Dermis blood vessel endothelial cell (primary cell): Measurements from ENCODE around the gene TAOK1. TPM values are rescaled to one million over a fixed set of nuclear protein-coding genes. Genes with fewer than 3 reads are reported as not detected.

Experiments
- DNase-seq: peaks from one replicate; pipeline ENCODE4 v3.0.0; 2010
- total RNA-seq: library from RNA; depleted of rRNA; stranded (reverse); fragments of >200 nt; gene quantifications from 2 replicates; pipeline ENCODE4 v1.2.3, GENCODE V29; 2014

TAOK1 gene
- total RNA-seq, 1 donor from 2014 or later = 67.6 TPM

DNA sequence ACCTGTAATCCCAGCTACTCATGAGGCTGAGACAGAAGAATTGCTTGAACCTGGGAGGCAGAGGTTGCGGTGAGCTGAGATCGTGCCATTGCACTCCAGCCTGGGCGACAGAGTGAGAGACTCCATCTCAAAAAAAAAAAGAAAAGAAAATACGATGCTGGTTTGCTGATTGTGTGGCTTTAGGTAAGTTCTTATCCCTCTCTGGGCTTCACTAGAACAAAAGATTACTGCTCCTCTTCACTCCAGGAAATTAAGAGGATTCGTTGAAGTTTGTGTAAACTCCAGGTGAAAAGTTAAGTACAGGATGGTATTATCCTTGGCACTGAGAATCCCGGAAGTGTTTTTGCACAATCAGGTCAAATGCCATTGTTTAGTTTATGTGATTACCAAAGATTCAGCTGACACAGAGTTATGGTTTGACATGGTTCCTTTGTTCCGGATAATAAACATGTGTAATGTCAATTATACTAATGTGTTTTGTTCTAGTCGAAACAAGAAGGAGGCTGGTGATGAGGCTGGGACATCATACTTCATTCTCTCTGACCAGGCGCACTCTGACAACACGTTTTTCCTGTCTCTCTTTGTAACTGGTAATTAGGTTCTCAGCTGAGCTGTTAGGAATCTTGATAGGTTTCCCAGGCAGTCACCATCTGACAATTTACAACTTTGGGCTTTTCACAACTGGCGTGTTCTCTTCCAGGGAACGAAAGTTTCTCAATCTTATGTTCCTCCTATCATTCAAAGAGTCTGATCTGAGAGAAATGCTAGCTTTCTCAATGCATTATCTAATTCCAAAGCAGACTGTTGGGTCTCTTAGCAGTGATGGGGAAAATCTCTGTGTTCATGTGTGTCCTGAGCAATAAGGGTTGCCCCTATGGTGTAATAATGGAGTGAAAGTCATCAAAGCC, 10.8 kb upstream of the TAOK1 start:
- DNase-seq = peak; percentile 59

DNA sequence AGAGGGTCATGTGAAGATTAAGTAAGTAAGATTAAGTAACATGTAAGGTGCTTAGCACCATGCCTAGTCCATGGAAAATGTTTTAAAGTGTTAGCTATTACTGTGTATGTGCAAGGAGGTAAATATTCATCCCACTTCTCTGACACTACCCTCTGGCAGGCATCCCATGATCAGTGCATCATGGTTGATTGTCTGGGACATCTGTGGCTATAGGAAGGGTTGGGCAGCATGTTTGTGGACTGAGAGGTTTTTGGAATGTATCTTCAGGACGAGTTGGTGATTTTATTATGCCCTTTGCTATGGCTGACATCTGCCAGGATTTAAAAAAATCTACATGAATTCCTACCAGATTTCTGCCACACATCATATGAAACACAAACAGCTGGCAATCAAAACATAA, 6.5 kb upstream of the TAOK1 start:
- DNase-seq = no peak

DNA sequence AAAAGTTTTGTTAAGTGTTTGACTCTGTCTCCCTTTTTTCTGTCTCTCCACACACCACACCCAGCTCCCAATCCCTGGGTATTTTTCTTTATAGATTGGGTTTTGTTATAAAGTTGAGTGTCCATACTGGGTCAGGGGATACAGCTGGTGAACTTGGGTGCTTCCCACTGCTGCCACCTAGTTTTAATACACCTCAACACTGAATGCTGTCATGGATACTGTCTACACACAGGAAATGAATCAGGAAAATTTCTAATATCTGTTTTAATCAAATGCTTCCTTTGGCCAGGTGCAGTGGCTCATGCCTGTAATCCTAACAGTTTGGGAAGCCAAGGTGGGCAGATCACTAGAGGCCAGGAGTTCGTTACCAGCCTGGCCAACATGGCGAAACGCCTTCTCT, 5.3 kb upstream of the TAOK1 start:
- peak; percentile 59 for DNase-seq

DNA sequence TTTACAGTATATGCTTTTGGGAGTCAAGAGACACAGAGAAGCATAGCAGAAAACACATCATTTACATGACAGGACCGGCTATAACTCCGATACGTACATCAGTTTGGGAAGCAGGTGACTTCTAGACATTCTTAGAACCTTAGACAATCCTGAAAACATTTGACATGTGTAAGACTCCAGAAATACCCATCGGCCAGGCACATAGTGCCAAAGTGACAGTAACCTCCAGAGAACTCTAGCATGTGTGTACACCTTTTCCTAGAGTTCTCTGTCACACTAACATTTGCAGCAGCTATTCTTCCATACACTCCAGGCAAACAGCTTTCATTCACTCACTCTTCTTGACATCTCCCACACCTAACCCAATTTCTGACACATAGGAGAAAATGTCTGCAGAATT, 3.4 kb upstream of the TAOK1 start:
- DNase-seq = no peak

DNA sequence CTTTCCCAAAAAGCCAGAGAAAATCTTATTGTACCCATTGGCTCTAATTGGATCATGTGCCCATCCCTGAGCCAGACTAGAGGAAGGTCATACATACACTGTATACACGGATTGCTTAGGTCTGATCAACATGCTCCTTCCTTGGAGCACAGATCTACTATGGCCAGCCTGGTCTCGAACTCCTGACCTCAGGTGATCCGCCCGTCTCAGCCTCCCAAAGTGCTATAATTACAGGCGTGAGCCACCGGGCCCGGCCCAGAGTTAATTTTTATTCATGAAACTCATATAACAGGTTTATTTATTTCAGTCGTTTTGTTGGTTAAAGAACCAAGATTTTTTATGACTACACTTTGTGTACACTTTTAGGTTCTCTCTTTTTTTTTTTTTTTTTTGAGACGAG, 1.2 kb upstream of the TAOK1 start:
- no peak for DNase-seq

DNA sequence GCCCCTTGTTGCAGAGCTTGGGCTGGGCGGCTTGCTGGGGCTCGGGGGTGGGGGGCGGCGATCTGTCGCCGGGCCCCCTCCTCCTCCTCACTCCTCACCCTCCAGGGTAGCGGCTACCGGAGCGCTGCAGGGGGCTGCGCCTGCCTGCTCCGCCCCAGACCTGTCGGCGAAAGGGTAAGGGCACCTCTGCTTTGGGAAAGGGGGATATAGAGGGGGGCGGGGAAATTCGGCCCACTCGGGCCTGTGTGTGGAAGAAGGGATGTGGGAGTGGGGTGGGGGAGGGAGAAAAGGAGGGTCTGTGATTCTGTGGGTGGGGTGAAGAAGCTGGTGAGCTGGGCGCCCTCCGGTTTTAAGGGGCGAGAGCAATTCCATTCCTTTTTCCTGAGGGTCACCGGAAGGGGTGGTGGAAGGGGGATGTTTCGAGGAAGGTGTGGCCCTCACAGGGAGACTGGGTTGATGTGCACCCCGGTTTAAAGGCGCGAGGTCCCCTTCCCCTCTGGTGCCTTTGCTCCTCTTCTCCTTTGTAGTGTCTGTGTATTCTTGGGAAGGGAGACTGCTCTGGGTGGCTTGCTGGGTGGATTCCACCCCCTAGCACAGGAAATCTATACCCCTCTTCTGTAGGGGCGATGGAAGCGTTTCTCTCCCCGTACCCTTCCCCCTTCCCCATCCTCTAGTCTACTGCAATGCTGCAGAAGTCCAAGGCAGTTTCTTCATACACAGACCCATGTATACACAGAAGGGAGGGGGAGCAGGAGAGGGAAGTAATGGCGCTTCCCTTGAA, 878 bp downstream of the TAOK1 start:
- DNase-seq = peak; percentile 51

DNA sequence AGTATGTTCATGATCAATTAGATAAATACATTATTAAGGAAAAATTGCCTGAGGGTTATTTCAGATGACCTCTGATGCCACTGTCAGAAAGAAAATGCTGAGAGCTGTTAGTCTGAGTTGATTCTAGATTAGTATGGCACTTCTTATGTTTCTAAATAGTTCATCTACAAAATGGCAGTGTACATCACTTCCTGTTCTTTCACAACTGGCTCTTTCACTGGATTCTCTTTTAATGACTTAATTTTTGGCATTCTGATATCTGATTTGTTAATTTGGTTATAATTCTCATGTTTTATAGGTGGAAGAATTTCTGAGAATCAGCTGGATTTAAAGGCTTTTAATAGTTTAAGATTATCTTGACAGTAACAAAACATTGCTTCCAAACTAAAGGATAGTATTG, 3.3 kb downstream of the TAOK1 start:
- peak; percentile 16 for DNase-seq

DNA sequence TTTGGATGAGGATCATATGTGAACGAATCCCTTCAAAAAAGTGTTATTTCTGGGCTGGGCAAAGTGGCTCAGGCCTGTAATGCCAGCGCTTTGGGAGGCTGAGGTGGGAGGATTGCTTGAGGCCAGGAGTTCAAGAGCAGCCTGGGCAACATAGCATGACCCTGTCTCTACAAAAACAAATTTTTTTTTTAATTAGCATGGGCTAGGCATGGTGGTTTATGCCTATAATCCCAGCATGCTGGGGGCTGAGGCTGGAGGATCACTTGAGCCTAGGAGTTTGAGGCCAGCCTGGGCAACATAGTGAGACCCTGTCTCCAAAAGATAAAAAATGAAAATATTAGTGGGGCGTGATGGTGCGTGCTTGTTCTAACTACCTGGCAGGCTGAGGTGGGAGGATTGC, 4.6 kb downstream of the TAOK1 start:
- no peak for DNase-seq

DNA sequence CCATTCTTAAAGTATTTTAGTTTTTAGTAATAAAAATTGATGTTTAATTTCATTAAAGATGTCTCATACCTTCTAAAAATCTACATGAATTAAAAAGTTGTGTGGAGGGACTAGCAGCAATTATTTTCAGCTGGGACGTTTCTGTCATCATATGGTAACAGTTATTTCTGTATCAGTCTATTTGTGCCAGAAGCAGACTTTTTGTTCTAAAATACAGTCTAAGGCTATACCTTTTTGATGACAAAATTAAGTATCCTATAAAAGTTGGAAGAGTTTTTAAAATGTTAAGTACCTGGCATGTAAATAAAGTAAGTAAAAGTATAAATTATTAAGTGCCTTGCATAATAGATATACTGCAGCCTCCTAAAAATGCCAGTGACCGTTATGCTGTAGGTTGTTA, 5.9 kb downstream of the TAOK1 start:
- DNase-seq = no peak

DNA sequence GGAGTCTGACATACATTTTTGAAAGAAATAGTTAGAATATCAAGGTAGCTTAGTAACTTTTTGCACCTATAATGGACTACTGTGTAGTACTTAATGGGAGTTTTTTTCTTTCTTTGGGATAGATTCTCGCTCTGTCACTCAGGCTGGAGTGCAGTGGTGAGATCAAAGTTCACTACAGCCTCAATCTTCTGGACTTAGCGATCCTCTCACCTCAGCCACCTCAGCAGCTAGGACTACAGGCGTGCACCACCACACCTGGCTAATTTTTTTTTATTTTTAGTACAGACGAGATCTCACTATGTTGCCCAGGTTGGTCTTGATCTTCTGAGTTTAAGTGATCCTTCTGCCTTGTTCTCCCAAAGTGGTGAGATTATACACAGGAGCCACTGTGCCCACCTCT, 9.5 kb downstream of the TAOK1 start:
- no peak for DNase-seq

DNA sequence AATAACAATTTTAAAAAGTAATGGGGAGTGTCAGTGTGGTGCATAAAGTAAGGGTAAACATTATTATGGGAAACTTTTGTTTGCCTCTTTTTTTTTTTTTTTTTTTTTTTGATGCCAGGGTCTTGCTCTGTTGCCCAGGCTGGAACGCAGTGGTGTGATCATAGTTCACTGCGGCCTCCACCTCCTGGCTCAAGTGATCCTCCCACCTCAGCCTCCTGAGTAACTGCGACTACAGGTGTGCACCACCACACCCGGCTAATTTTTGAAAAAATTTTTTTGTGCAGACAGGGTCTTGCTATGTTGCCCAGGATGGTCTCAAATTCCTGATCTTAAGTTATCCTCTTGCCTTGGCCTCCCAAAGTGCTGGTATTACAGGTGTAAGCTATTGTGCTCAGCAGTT, 10.7 kb downstream of the TAOK1 start:
- DNase-seq = no peak

DNA sequence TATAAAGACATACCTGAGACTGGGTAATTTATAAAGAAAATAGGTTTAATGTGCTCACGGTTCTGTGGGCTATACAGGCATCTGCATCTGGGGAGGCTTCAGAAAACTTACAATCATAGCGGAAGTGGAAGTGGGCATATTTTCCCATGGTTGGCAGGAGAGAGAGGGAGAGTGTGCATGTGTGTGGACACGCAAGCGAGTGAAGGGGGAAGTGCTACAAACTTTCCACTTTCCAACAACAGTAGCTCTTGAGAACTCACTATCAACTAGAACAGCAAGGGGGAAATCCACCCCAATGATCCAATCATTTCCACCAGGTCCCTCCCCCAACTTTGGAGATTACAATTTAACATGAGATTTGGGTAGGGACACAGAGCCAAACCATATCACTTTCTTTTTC, 11.1 kb downstream of the TAOK1 start:
- DNase-seq = no peak

DNA sequence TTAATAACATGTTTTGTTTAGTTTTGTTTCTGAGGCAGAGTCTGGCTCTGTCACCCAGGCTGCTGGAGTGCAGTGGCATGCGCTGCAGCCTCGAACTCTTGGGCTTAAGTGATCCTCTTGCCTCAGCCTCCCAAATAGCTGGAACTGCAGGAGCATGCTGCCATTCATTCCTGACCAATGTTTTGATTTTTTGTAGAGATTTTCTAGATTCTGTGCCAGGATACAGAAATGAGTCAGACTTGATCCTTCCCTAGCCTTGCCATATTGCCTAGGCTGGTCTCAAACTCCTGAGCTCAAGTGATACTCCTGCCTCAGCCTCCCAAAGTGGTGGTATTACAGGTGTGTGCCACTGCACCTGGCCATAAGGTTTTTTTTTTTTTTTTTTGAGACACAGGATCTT, 17.7 kb downstream of the TAOK1 start:
- DNase-seq = peak; percentile 23

DNA sequence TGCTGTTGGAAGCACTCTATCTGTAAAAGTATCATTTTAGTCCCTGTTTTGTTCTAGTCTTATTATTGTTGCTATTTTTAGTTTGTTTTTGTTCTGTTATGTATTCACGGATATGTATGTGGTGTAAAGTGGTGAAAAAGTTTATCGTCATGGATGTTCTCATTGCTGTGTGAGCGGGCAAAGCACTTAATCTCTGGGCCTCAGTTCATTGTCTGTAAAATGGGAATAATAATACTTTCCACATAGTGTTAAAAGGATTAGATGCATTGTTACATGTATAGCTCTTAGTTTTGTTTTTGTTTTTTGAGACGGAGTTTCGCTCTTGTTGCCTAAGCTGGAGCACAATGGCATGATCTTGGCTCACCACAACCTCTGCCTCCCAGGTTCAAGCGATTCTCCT, 19.8 kb downstream of the TAOK1 start:
- no peak for DNase-seq

DNA sequence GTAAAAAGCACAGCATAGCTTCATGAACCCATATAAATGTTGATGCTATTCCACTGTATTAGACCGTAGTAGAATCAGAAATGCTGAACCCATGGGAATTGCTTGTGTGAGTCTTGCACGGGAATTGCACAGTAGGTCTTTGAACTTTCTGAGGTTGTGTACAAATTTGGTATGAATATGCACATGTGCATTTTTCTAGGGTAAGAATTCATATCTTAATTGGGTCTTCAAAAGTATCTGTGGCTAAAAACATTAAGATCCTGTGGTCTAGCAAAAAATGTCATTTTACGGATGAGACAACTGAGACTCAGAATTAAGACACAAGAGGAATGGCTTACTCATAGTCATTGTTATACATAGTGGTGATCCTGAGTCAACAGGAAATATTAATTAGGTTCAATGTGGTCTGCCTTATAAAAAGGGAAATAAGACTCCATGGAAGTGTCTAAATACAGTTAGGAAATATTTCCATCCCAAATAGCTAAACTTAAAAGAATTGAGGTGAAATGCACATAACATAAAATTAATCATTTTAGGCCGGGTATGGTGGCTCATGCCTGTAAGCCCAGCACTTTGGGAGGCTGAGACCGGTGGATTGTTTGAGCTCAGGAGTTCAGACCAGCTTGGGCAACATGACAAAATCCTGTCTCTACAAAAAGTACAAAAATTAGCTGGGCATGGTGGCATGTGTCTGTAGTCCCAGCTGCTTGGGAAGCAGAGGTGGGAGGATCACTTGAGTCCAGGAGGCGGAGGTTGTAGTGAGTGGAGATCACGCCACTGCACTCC, 22.8 kb downstream of the TAOK1 start:
- peak; percentile 76 for DNase-seq

DNA sequence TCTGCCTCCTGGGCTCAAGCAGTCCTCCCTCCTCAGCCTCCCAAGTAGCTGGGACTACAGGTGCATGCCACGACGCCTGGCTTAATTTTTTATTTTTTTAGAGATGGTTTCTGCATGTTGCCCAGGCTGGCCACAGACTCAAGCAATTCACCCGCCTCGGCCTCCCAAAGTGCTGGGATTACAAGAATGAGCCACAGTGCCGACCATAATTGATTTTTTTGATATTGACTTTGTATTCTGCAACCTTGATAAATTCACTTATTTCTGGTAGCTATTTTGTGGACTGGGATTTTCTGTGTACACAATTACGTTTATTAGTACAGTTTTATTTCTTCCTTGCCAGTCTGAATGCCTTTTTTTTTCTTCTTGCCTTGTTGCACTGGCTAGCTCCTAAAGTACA, 30.0 kb downstream of the TAOK1 start:
- DNase-seq = no peak

DNA sequence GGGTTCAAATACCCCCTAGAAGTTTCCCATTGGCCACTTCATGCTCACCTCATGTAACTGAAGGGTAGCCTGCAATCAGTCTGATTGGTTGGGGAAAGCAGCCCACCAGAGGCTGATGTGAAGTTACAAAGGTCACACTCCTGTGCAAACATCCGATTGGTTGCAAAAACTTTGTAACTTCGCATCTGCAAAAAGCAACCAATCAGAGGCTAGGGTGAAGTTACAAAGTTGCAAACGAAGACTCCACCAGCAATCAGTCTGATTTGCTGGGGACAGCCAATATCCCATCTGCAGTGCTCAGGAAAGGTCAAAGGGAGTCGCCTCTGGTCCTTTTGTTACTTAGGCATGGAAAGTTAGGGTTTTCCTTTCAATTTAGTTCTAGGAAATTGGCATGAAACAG, 40.1 kb downstream of the TAOK1 start:
- no peak for DNase-seq

DNA sequence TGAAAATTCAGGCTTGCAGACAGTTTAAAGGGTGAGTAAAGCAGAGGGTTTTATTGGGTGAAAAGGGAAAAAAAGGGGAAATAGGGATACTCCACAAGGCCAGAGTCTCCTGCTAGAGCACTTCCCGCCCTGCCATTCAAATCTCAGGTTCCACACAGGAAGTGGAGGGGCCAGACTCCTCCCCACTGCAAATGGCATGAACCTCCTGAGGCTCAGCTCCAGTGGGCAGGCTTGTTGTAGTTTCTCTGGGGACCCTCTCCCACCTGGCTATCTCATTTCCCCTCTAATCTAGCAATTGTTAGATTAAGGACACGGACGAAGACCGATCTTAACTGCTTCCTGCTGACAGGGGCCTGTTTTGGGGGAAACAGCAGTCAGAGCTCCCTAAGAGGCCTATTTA, 43.4 kb downstream of the TAOK1 start:
- no peak for DNase-seq

DNA sequence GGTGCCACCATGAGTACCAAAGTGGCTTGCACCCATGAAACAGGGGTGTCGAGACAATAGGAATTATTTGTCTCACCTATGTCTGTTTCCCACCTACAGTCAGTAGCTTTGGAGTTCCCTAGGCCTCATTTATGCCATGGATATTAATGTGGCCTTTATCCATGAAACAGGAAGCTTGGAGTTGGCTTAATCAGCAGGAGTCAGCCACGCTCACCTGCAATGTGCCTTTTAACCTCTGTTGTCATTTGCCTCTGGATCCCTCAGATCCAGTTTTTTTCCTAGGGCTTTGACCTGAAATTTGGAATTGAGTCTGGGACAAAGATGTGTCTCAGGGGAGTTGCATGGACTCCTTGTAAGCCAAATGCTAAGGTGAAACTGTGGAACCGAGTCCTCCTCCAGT, 44.4 kb downstream of the TAOK1 start:
- no peak for DNase-seq

DNA sequence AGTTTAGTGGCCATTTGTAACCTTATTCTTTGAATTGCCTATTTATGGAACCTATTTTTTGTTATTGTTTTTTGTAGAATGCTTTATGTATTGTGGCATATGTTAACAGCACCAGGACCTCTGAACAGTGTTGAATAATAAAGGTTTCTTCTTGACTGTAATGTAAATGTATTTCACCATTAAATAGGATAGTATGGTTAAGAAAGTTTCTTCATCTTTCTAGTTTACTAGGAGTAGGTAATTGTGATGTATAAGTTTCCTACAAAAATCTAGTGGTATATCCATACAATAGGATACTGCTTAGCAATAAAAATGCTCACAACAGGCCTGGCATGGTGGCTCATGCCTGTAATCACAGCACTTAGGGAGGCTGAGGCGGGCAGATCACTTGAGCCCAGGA, 52.3 kb downstream of the TAOK1 start:
- no peak for DNase-seq

DNA sequence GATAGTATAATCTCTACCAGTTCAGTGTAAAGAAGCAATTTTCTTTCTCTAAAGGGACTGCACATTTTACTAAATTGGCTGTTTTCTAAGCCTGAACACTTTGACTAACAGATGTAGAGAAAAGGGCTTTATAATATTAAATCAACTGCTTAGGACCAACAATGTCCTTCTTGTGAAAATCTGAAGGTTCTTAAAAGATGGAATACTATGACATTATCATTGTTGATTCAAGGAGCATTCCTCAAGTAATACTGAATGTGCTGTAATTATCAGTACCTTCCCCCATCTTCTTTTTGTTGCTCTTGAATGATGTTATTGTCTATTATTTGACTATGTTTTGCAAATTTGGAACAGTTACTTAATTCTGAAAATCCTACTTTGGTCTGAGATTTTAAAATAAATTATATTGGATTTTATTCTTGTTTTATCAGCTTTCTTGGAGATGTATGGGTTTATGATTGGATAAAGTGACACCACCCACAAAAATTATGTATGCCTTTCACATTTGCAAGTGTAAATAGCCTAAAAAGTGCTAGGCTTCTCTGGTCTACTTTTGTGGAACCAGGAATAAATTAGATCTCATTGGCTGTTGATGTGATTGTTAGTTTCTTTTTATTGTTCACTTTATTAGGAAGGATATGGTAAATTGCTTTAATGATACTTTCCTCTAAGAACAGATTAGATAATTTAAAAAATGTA, 53.0 kb downstream of the TAOK1 start:
- no peak for DNase-seq

DNA sequence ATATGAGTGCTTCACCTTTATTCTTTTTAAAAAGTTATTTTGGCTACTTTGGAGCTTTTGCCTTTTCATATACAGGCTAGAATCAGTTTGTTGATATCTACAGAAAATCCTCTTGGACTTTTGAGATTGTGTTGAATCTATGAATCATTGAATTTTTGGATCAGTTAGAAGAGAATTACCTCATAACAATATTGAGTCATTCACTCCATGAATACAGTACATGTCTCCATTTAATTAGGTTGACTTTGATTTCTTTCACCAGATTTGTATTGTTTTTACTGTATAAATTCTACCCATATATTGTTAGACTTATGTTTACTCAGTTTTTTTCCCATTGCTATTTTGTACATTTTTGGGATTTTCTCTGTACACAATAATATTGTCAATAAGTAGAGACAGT, 54.4 kb downstream of the TAOK1 start:
- DNase-seq = peak; percentile 43

DNA sequence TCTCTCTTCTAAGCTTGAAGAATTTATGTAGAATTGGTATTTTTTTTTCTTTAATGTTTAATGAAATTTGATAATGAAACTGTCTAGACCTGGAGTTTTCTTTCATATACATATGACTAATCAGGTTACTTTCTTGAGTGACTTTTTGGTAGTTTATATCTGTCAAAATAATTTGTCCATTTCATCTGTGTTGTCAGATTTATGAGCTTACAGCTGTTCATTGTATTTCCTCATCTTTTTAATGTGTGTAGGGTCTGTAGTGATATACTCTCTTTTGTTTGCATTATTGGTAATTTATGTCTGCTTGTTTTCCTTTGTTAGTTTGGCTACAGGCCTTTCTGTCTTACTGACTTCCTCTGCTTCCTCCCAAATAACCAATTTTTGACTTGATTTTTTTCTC, 55.7 kb downstream of the TAOK1 start:
- peak; percentile 31 for DNase-seq
